ENCODE measurements around the gene CHD6. TPM values are rescaled to one million over a fixed set of nuclear protein-coding genes. Genes with fewer than 3 reads are reported as not detected.

Gene CHD6
- total and polyA plus RNA-seq, 4 donors = 3.3 to 23.4 (median 18.2) TPM

DNA sequence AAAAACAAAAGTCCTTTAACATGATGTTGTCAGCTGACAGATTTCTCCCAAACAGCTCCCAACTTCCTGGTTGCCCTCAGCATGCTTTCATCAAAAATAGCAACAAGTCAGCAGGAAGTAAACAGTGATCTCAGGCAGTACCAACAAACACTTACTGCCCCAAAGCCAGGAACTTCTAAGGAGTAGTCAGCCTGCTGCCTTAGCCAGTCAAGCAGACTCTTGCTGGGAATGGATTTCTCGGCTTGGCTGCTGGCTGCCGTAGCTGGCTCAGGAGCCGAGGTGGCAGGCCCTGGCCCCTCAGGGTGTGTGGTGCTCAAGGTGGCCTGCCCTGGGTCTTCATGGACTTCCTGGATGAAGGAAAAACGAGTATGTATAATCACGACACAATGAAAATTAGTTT is 205.0 kb downstream of the CHD6 start:
- WGBS = 93% methylated on average over 5 of the region's 5 CpGs
- Histone ChIP-seq H3K27ac (ENCODE audit: low read depth in 1 of 2, low read length in 2 of 2) (no peak overlapping the region), H3K9me3 (ENCODE audit: control insufficient read depth in 4 of 4, low read length in 3 of 4) (no peaks in the 10 kb centered on the region), H3K27me3 (ENCODE audit: control insufficient read depth in 4 of 4, insufficient read depth in 4 of 4, low read length in 3 of 4) (no peaks in the 10 kb centered on the region), H3K36me3 (ENCODE audit: control insufficient read depth in 4 of 4, insufficient read depth in 3 of 4, low read depth in 1 of 4, low read length in 3 of 4) (peaks cover 11 to 89% (median 59%) of the 10 kb centered on the region in 4 donors), H3K4me3 (ENCODE audit: low read depth in 1 of 3, low read length in 3 of 3) (no peak overlapping the region), H3K9ac (ENCODE audit: low read depth in 1 of 2, low read length in 2 of 2) (no peak overlapping the region), H3K4me1 (ENCODE audit: control insufficient read depth in 4 of 4, insufficient read depth in 4 of 4, low read length in 3 of 4) (no peaks in the 10 kb centered on the region)
- no peak for DNase-seq (ENCODE audit: low spot score)
- TF ChIP-seq SP1 (IDR thresholded peaks at IDR 0.05) = no peak
- TF ChIP-seq CTCF (IDR thresholded peaks at IDR 0.05; ENCODE audit: low read depth, low read length, missing input control) = no peak
- no peak for TF ChIP-seq RXRA (IDR thresholded peaks at IDR 0.05)
- TF ChIP-seq HNF4G (IDR thresholded peaks at IDR 0.05) = no peak
- TF ChIP-seq RAD21 (IDR thresholded peaks at IDR 0.05) = no peak
- TF ChIP-seq, protein P1, sequence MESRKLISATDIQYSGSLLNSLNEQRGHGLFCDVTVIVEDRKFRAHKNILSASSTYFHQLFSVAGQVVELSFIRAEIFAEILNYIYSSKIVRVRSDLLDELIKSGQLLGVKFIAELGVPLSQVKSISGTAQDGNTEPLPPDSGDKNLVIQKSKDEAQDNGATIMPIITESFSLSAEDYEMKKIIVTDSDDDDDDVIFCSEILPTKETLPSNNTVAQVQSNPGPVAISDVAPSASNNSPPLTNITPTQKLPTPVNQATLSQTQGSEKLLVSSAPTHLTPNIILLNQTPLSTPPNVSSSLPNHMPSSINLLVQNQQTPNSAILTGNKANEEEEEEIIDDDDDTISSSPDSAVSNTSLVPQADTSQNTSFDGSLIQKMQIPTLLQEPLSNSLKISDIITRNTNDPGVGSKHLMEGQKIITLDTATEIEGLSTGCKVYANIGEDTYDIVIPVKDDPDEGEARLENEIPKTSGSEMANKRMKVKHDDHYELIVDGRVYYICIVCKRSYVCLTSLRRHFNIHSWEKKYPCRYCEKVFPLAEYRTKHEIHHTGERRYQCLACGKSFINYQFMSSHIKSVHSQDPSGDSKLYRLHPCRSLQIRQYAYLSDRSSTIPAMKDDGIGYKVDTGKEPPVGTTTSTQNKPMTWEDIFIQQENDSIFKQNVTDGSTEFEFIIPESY (IDR thresholded peaks at IDR 0.05) = no peak
- no peak for TF ChIP-seq TAF1 (conservative IDR thresholded peaks at IDR 0.05)
- TF ChIP-seq ATF3 (IDR thresholded peaks at IDR 0.05) = no peak
- TF ChIP-seq, protein P2, sequence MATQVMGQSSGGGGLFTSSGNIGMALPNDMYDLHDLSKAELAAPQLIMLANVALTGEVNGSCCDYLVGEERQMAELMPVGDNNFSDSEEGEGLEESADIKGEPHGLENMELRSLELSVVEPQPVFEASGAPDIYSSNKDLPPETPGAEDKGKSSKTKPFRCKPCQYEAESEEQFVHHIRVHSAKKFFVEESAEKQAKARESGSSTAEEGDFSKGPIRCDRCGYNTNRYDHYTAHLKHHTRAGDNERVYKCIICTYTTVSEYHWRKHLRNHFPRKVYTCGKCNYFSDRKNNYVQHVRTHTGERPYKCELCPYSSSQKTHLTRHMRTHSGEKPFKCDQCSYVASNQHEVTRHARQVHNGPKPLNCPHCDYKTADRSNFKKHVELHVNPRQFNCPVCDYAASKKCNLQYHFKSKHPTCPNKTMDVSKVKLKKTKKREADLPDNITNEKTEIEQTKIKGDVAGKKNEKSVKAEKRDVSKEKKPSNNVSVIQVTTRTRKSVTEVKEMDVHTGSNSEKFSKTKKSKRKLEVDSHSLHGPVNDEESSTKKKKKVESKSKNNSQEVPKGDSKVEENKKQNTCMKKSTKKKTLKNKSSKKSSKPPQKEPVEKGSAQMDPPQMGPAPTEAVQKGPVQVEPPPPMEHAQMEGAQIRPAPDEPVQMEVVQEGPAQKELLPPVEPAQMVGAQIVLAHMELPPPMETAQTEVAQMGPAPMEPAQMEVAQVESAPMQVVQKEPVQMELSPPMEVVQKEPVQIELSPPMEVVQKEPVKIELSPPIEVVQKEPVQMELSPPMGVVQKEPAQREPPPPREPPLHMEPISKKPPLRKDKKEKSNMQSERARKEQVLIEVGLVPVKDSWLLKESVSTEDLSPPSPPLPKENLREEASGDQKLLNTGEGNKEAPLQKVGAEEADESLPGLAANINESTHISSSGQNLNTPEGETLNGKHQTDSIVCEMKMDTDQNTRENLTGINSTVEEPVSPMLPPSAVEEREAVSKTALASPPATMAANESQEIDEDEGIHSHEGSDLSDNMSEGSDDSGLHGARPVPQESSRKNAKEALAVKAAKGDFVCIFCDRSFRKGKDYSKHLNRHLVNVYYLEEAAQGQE (IDR thresholded peaks at IDR 0.05) = no peak
- TF ChIP-seq FOXA2 (IDR thresholded peaks at IDR 0.05) = no peak
- no peak for TF ChIP-seq EGR1 (IDR thresholded peaks at IDR 0.05; ENCODE audit: low read depth in 2 of 2)
- TF ChIP-seq FOXA1 (IDR thresholded peaks at IDR 0.05) = no peak
- no peak for TF ChIP-seq HNF4A (conservative IDR thresholded peaks at IDR 0.05)
- TF ChIP-seq GABPA (IDR thresholded peaks at IDR 0.05 in 1 of 2, conservative IDR thresholded peaks at IDR 0.05 in 1 of 2) = no peak
- TF ChIP-seq, protein P3, sequence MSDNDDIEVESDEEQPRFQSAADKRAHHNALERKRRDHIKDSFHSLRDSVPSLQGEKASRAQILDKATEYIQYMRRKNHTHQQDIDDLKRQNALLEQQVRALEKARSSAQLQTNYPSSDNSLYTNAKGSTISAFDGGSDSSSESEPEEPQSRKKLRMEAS (IDR thresholded peaks at IDR 0.05) = no peak
- no peak for TF ChIP-seq YY1 (IDR thresholded peaks at IDR 0.05)
- no peak for TF ChIP-seq JUND (IDR thresholded peaks at IDR 0.05)

Measured in liver (tissue), 9 donors.